Fibroblast of the aortic adventitia (primary cell): ENCODE measurements around the gene MXD4. TPM values are rescaled to one million over a fixed set of nuclear protein-coding genes. Genes with fewer than 3 reads are reported as not detected.

ENCODE experiments used
- DNase-seq: peaks from one replicate; pipeline ENCODE4 v3.0.0-alpha.2; 2010; ENCODE audit warnings: low read depth
- H3K4me3 ChIP-seq: 2 replicates; pipeline ENCODE4 v1.5.1; 2011; ENCODE audit warnings: low read depth, mild to moderate bottlenecking, control low read depth, low read length, moderate library complexity
- total RNA-seq: library from RNA; depleted of rRNA; stranded (reverse); fragments of >200 nt; gene quantifications from 2 replicates; pipeline ENCODE4 v1.2.3, GENCODE V29; 2012; ENCODE audit warnings: low replicate concordance
- TF ChIP-seq, protein P1 (sequence below): IDR thresholded peaks from 2 replicates; pipeline ENCODE4 v1.5.1; 2011; ENCODE audit warnings: mild to moderate bottlenecking, low read length, control low read depth, inconsistent platforms; ENCODE audit not compliant: insufficient read depth

The MXD4 gene
- total RNA-seq, 1 donor, result 43.5 TPM

DNA sequence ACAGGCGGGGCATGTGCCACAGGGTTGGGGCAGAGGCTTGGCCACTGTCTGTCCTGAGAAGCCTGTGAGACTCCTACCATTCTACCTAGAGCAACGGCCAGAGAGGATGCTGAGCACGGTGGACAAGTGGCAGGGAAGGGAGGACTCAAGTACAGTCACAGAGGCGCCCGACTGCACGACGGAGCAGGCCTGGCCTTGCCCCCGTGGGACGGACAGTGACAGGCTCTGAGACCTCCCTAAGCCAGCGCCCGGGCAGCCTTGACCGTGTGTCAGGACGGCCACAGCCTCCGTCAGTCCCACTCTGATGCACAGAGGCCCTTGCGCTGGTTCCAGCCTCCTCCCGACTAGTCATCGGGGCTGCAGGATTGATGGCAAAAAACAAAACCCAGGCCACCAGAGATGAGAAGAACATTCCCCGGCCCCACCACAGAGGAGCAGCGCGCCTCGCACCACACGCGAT is 36.7 kb upstream of the MXD4 start:
- no peak overlapping the region for H3K4me3 ChIP-seq
- TF ChIP-seq, protein P1, sequence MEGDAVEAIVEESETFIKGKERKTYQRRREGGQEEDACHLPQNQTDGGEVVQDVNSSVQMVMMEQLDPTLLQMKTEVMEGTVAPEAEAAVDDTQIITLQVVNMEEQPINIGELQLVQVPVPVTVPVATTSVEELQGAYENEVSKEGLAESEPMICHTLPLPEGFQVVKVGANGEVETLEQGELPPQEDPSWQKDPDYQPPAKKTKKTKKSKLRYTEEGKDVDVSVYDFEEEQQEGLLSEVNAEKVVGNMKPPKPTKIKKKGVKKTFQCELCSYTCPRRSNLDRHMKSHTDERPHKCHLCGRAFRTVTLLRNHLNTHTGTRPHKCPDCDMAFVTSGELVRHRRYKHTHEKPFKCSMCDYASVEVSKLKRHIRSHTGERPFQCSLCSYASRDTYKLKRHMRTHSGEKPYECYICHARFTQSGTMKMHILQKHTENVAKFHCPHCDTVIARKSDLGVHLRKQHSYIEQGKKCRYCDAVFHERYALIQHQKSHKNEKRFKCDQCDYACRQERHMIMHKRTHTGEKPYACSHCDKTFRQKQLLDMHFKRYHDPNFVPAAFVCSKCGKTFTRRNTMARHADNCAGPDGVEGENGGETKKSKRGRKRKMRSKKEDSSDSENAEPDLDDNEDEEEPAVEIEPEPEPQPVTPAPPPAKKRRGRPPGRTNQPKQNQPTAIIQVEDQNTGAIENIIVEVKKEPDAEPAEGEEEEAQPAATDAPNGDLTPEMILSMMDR, result no peak
- no peak for DNase-seq

DNA sequence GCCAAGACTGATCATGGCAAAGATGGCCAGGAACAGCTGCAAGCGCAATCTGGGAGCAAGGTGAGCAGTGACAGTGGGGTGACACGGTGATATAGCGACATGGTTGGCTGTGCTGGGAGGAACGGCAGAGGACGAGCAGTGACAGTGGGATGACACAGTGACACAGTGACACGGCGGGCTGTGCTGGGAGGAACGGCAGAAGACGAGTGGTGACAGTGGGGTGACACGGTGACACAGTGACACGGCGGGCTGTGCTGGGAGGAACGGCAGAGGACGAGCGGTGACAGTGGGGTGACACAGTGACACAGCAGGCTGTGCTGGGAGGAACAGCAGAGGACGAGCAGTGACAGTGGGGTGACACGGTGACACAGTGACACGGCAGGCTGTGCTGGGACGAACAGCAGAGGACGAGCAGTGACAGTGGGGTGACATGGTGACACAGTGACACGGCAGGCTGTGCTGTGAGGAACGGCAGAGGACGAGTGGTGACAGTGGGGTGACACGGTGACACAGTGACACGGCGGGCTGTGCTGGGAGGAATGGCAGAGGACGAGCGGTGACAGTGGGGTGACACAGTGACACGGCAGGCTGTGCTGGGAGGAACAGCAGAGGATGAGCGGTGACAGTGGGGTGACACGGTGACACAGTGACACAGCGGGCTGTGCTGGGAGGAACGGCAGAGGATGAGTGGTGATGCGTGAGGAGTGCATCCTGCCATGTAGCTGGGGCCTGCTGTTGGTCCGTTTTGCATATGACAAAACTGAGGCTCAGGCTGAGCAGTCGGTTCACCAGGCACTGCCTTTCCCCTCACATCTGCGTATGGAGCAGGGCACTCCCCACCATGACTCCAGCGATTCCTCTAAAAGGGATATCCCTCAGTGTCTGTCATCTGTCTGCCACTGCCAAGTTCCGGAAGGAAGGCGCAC is 36.0 kb upstream of the MXD4 start:
- H3K4me3 ChIP-seq, result no peak overlapping the region
- no peak for DNase-seq
- TF ChIP-seq, protein P1, result no peak

DNA sequence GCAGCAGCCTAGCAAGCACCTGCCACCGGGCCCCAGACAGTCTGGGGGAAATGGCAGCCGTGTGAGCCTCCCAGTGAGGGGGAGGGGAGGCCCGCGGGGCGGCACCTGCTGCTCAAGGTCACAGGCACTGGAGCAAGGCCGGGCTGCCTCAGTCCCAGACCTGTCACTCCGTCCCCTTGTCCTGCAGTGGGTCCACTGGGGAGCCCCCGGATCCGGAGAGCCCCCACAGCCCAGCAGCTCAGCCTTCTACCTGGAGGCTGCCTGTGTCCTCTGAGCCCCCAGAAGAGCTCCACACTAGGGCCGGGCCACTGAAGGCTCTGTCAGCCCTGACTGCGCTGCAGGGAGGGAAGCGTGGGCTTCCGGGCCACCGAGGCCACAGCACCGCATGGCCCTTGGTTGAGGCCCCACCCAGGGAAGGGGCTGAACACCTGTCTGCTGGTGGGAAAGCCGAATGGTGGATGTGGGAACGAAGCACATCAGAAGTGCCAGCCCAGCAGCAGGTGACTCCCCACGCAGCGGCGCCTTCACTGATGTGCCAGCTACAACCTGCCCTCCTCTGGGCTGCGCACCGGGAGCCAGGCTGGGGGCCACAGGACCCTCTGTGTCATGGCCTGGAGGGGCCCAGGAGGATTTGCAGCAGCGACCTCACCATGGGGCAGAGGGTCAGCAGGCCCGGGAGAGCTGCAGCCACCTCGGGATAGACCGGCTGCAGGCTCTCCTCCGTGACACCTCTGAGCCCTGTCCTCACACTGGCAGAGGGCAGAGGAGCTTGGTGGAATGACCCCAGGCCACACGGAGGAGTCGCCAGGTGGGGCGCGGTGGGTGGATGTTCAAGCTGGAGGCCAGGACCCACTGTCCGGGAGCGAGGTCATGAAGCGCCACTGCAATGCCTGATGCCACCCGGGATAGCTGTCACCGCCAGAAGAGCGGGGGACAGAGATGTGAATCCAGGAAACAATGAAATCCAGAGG is 35.0 kb upstream of the MXD4 start:
- no peak overlapping the region for H3K4me3 ChIP-seq
- TF ChIP-seq, protein P1, result no peak
- no peak for DNase-seq

DNA sequence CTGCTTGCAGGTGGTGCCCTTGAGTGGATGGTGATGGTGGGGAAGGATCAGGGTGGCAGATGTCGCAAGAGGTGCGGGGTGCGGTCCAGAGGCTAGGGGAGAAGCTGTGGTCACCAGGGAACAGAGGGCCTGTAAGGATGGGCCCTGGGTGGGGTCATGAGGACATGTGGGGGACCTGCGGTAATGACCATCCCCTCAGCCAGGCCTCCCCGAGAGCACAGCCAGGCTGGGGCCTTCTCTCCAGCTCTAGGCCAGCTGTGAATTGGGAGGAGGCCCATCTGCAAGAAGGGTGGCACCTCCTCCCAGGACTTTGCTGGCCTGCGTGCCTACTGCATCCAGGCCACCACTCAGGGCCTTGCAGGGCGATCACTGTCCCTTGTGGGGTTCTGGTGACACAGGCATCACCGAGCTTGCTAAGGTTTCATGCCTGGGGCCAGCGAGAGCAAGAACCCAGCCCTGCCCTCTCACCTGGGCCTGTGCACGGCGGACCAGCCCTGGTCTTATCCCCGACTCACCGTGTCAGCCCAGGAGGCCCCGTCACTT is 34.1 kb upstream of the MXD4 start:
- H3K4me3 ChIP-seq, result no peak overlapping the region
- TF ChIP-seq, protein P1, result no peak
- no peak for DNase-seq

DNA sequence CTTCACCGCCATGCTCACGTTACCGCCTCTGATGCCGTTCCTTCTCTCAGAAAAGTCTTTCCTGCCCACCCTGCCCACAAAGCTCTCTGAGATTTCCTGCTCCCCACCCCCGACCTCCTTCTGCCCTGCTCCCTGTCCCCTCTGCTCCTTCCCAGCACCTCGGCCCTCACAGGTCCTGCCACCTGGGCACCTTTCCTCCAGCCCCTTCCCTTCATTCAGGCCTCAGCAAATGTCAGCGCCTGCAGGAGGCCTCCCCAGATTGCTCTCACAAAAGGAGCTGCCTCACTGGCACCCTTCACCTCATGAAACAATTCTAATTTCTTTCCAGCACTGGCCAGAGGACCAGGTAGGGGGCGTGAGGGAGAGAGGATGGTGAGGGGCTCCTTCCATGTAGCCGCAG is 33.6 kb upstream of the MXD4 start:
- no peak overlapping the region for H3K4me3 ChIP-seq
- TF ChIP-seq, protein P1, result no peak
- no peak for DNase-seq

DNA sequence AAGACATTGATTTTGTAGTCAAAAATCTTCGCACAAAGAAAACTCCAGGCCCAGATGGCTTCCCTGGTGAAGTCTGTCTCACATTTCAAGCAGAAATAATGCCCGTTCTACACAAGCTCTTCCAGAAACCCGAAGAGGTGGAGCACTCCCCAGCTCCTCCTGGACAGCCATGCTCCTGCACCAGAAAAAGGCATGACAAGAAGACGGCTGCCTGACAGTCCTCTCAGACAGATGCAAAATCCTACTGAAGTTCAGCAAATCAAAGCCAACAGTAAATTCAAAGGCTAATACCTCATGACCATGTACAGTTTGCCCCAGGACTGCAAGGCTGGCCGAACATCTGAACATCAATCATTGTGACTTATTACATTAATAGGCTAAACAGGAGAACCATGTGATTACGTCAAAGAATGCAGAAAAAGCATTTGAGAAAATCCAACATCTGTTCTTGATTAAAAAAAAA is 30.8 kb upstream of the MXD4 start:
- H3K4me3 ChIP-seq, result no peak overlapping the region
- DNase-seq, result peak; percentile 89
- TF ChIP-seq, protein P1, result no peak
